GM19099 (cell line): ENCODE data around the gene CBFA2T3.

Experiments
- POLR2A ChIP-seq: IDR thresholded peaks from 3 replicates; pipeline ENCODE4 v1.6.1; 2011; ENCODE audit warnings: low read depth; ENCODE audit not compliant: insufficient read length; ENCODE audit errors: extremely low read depth

The CBFA2T3 gene

GRCh38 chr16:88965826-88966480 lies 11.1 kb downstream of the CBFA2T3 start:
- TF ChIP-seq POLR2A: no peak

GRCh38 chr16:88965411-88965810 lies 11.6 kb downstream of the CBFA2T3 start:
- no peak for TF ChIP-seq POLR2A

GRCh38 chr16:88964636-88965035 lies 12.4 kb downstream of the CBFA2T3 start:
- TF ChIP-seq POLR2A: no peak

- no peak for TF ChIP-seq POLR2A
Observed at GRCh38 chr16:88963583-88963982, 13.4 kb downstream of the CBFA2T3 start.

GRCh38 chr16:88962478-88963152 lies 14.4 kb downstream of the CBFA2T3 start:
- TF ChIP-seq POLR2A: no peak

GRCh38 chr16:88961011-88961410 lies 16.0 kb downstream of the CBFA2T3 start:
- no peak for TF ChIP-seq POLR2A

- TF ChIP-seq POLR2A: no peak
Observed at GRCh38 chr16:88960516-88960915, 16.5 kb downstream of the CBFA2T3 start.

- no peak for TF ChIP-seq POLR2A
Observed at GRCh38 chr16:88959022-88959421, 18.0 kb downstream of the CBFA2T3 start.

- no peak for TF ChIP-seq POLR2A
Observed at GRCh38 chr16:88957887-88958577, 19.0 kb downstream of the CBFA2T3 start.

- TF ChIP-seq POLR2A: no peak
Observed at GRCh38 chr16:88957433-88957767, 19.6 kb downstream of the CBFA2T3 start.

GRCh38 chr16:88956546-88957432 lies 20.2 kb downstream of the CBFA2T3 start:
- no peak for TF ChIP-seq POLR2A

GRCh38 chr16:88955906-88956305 lies 21.1 kb downstream of the CBFA2T3 start:
- no peak for TF ChIP-seq POLR2A

GRCh38 chr16:88953003-88953690 lies 23.9 kb downstream of the CBFA2T3 start:
- TF ChIP-seq POLR2A: no peak

- no peak for TF ChIP-seq POLR2A
Observed at GRCh38 chr16:88951989-88952388, 25.0 kb downstream of the CBFA2T3 start.
